GM21576 (cell line): Measurements from ENCODE around the gene XIRP2.

Experiments
- ATAC-seq: cut with Tn5 transposase; IDR thresholded peaks from one replicate; pipeline ENCODE4 v1.9.1; 2021; ENCODE audit warnings: mild to moderate bottlenecking, moderate library complexity; ENCODE audit not compliant: unreplicated experiment

XIRP2 gene

DNA sequence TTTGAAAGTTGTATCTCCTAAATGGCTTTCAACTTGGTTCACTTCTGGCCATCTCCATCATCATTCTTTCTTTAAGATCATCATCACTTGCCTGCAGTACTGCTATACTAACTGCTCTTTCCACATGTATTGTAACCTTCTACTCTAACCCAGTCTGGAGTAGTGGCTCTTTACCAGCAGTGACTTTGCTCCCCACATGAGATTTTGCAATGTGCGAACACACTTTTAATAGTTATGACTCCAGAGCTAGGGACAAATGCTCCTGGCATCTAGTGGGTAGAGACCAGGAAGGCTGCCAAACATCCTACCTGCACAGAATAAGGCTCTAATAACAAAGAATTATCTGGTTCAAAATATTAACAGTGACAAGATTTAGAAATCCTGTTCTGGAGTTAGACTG lies 243.8 kb downstream of the XIRP2 start:
- no peak for ATAC-seq

DNA sequence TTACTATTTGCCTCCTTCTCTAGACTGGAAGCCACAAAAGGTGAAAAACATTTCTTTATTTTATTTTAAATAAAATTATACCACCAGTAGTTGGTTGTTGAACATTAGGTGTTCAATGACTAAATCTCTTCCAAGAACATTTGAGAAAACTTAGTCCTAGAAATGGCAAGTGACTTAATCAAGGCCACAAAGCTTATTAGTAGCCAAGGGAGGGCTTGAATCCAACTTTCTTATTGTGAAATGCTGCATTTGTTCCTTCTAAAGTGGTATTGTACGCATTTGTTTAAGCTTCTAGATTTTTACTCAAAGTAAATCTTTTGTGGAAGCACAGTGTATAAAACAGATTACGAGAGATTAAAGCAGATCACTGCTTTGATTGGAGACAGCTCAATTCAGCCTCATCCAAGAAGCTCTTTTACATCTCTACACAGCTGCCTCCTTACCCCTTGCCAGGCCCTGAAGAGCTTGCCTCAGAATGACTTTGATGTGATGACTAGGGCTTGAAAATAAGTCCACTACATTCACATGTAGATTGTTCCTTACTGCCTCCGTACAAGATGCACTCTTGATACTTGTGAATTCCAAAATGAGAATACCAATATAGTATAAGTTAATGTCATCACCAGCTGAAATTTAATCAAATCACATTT lies 244.8 kb downstream of the XIRP2 start:
- no peak for ATAC-seq

DNA sequence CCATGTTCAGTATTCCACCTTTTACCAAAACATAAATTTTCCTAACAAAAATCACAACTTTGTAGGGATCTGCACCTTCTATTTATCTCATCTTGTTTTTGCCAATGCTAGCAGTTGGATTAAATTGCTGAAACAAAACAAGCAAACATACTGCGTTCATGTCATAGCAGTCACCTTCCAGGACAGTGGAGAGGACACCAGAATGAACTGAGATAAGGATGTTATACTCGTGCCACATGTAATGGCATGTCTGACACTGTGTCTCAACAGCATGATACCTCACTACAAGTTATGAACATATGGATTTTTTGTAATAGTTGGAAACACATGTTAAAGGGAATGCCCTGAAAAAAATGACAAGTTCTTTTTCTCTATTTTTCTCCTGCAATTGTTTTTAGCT lies 245.3 kb downstream of the XIRP2 start:
- ATAC-seq: no peak

DNA sequence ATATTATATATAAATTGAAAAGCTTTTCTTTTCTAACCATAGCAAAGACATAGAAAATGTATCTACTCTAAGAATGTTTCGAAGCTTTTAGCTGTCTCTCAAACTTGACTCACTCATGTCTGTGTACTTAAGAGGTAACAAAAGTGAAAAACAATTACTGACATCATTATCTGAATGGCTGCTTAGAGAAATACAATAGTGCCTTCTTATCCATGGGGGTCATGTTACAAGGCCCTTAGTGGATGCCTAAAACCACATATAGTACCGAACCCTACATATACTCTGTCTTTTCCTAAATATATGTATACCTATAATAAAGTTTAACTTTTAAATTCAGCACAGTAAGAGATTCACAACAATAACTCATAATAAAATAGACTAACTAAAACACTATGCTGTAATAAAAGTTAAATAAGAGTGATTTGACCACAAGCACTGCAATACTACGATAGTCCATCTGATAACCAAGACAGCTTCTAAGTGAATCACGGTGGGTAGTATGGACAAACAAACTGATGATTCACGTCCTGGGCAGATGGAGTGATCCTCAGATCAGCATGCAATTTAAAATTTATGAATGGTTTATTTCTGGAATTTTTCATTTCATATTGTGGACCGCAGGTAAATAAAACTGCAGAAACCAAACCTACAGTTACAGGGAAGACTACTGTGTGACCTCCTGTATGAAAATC lies 246.2 kb downstream of the XIRP2 start:
- ATAC-seq: no peak

DNA sequence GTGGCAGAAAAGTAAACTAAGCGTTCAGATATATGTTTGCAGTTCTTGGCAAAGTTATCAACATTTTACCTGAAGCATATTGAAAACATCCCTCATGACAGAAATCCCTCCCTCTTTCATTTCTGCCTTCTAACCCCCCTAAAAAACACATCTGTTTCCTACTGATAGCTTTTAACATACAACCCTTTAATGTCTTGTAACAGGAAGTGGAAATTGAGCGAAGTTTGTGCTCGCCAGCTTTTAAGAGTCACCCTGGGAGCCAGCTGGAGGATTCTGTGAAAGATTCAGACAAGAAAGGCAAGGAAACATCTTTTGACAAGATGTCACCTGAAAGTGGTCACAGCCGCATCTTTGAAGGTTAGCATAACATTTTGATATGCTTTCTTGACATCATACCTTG lies 247.4 kb downstream of the XIRP2 start:
- no peak for ATAC-seq

DNA sequence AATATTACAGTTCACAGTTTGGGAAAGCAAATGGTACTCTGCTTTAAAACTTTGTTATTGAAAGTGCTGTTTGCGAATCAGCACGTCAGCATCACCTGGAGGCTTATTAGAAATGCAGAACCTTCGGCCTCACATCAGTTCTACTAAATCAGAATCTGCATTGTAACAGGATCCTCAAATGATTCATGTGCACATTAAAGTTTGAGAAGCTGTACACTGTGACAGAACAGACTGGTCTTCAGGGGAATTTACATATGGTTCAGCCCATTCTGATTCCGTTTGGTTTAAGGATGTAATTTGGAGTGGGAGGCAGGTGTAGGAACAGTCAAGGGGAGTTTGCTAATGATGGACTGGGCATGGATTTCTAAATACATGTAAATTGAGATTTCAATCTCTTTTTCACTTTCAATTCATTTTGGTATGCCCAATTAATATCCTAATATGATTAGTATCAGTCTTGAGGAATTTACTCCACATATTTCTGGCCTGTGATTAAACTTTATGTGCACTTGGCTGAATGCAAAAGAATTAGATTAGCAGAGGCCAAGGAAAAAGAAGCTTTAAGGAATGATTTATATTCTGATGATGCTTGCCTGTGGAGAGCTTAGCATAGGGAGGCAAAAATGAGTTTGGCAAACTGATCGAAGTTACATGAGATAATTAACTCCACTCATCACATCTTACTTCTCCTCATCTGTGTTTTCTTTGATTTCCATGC lies 248.8 kb downstream of the XIRP2 start:
- ATAC-seq: no peak

DNA sequence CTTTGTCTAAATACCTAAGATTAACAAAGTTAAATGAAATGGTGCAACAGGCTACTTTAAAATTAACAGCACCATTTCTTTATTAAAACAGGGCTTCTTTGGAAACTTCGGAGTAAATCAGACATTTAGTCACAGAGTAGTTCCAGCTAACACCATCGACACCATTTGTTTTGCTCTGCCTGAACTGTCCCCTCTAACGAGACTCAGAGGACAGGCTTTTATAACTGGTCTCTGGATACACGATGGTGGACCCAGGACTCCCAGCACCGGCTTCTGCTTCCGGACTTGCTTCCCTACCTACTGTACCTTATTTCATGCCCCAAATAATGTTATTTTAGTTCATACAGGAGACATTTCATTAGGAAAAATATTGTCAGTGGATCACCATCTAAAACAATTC lies 252.1 kb downstream of the XIRP2 start:
- ATAC-seq: no peak

DNA sequence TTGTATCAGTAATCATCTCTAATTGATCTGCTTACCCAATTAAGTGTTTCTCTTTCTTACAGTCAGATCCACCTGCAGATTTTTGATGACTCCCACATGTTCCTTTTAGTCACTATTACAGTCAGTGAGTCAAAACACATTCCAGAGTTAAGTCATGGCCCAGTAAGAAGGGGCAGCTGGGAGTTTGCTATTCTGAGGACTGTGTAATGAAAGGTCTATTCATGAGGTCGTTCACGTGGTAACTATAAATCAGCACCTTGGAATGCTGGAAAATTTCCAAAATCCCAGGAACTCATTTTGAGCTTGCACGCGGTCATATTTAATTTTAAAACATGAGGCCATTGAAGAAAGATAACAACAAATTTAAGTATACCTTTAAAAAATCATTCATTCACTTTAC lies 252.5 kb downstream of the XIRP2 start:
- no peak for ATAC-seq

DNA sequence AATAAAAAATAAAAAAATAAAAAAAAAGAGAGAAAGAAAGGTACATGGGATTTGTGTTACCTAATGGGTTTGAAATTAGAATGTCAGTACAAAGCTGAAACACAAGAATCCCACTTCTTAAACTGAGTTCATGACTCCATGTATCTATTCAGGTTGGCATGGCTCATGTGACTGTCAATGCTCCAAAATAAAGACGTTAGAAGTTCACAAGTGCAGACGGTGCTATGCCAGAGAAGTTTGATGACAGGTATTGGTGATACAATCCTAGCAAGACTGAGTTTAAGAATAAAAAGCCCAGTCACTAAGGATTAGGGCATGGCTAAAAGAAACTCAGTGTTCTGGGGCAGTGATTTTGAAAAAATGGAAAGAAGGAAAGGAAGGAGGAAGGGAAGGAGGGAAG lies 254.3 kb downstream of the XIRP2 start:
- ATAC-seq: no peak

DNA sequence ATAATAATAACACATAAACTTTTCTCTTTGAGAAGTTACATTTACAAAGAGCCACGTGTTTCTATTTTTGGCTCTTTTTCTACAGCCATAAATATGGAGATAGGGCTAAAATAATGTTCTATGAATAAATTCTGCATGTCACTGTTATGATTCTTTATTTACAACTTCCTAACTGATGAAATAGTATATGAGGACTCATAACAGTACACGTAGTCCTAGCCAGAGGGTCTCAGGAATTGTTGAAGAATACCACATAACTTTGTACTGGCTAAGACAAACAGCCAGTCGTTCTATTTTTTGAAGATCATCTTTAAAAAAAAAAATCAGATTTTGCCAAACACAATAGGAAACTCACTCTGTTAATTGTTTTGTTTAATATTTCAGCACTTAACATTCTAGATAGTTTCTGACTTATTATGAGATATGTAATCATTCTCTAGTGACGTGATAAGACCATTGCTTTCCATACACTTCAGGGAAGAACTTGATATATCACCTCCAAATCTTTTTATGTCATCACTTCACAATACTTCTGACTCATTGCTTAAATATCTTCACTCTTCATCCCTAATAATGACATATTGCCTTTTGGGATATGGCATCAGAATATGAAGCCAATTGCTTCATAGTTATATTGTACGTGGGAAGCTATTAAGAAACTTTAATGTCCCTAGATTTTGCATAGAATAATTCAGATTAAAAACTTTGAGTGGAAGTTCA lies 256.1 kb downstream of the XIRP2 start:
- no peak for ATAC-seq

DNA sequence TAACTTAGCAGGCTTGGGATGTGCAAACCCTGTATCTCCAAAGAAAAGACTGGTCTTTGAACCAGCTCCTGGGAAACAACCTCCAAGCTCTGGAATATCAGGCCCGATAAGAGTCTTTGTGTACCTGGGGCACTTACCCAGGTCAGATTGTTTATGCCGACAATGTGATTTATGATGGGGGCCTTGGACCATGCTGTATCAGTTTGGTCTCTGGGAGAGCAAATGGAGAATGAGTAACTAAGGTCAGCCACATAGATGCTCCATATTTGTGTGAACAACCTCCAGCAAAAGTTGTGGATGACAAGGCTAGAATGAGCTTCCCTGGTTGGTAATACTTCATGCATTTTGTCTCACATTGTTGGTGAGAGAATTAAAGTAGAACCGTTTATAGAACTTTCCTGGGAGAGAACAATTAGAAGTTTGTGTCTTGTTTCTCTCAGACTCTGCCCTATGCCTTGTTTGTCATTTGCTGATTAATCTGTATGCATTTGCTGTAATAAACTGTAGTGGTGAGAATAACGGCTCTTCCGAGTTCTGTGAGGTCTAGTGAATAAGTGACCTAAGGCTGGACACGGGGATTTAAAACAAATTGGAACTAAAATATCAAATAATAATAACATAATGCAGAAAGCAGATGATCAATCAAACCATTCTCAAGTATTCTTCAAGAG lies 259.1 kb downstream of the XIRP2 start:
- ATAC-seq: no peak

DNA sequence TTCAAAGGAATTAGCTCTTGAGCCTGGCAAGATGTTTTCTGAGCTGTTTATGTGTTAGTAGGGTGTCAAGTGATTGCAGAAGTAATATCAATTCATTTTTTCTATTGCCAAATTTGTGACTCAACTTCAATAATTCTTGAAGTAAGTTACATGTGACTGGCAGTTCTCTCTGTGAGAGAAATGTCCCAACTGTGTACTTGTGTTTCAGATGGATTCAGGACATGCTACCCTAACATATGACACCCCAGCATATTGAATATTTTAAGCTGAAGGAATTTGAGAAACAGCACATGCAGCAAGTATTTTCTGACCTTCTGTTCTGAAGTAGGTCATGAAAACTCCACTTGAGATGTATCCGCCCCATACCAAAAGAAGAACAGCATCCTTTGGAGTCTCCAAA lies 263.6 kb downstream of the XIRP2 start:
- ATAC-seq: no peak

DNA sequence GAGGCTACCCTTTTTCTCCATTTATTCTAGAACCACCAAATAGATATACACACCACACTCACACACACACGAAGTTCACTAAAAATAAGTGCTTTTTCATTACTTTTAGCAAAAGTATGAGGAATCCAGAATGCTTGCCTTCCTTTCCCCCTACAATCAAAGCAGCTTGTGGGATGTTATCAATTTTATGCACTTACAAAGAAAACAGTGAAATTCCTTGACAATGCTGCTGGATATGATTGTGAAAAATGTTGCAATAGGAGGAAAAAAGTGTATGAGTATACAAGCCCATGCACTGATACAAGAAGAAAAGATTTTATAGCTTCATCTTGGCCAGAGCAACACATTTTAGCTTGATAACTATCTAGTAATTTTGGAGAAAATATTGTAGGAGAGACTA lies 269.2 kb downstream of the XIRP2 start:
- ATAC-seq: no peak

DNA sequence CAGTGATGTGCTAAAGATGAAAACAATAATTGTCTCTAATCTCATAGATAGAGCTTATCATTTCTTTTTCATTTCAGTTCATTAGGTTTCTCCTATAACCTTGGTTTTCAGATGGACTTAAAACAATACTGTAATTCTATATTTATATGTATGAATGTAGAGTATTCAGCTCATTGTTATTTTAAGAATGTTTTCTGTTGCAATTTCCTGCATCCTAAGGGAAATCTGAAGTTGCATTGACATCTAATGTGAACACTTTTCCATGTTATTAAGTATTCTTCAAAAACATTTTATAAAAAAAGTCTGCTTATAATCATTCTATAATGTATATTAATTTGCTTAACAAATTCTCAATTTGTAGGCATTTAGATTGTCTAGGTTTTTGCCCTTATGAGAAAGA lies 288.9 kb downstream of the XIRP2 start:
- ATAC-seq: no peak

DNA sequence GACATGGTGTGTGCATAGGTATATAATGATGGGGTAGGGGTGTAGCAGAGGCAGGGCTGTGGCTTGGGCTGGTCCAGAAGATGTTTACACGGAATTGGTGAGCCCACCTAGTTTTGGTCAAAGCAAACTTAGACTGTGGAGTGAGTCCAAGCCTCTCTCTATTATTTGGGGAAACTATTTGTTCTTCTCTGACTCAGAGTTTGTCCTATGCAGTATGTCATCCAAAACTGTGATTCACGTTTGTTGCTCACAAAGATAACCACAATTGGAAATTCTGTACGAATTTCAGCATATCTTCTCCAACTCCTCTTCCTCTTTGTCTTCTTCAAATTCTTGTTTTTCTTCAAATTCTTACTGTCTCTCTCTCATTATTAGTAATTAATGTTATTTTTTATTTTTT lies 292.9 kb downstream of the XIRP2 start:
- ATAC-seq: no peak

DNA sequence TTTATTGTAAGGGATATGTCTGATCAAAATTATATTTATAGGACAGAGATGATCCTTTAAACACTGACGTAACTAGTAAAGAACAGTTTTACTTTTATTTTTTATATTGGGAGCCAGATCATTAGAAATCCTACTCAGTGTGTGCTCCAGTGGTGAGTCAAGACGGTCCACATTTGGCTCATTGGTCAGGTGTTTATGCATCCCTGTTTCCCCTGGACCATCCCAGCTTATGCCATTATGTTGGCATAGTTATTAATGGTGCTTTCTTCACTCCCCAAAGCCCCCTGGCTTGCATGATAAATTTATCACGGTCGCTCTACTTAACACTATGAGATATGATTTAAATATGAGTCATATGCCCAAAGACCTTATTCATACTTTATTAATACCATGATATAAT lies 293.4 kb downstream of the XIRP2 start:
- ATAC-seq: no peak

DNA sequence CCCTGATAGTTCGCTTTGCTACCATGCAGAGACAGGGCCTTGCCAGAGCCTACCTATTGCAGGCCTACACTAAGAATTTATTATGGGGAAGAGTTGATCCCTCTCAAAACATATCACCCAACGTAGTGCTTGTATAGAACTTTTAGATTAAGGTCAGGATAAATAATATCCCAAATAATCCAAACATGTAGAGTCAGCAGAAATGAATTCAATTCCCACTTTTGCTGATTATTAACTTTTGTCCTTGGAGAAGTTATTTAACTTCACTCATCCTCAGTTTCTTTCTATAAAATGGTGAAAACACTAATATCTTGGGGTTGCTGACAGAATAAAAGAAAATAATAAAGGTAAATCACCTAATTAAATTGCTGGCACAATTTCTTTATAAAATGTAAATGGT lies 294.1 kb downstream of the XIRP2 start:
- ATAC-seq: no peak

DNA sequence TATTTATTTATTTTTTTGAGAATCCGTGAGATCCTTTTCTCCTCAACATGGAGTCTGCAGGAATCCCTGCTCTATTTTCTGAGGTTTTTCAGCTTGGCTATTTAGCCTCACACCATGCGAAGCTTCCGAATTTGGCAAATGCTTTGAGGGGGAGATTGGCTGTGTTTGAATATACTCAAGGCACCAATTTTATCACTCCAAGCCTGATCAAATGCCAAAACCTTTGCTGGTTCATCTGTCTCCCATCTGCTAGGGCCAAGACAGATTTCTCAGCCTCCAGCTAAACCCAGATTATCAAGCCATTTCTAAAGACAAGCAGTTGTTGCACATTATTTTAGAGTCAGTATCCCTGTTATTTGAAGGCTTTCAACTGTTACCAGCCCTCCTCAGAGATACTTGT lies 295.7 kb downstream of the XIRP2 start:
- ATAC-seq: no peak

DNA sequence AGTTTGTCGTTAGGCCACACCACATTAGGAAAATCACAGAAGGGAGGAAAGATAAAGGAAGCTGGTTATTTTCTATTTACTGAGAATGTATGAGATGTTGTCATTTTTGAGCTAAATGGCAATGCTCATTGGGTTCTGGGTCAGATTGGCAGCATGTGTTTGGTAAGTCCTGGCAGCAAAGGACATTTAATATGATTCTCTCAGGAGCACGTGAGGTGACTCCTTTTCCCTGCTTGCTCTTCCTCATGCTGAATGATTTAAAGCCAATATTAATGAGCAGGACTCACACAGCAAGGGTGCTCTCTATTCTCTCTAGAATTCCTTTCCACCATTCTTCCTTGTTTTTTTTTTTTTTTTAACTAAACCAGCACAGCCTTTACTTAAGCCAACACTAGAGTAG lies 298.2 kb downstream of the XIRP2 start:
- ATAC-seq: no peak

DNA sequence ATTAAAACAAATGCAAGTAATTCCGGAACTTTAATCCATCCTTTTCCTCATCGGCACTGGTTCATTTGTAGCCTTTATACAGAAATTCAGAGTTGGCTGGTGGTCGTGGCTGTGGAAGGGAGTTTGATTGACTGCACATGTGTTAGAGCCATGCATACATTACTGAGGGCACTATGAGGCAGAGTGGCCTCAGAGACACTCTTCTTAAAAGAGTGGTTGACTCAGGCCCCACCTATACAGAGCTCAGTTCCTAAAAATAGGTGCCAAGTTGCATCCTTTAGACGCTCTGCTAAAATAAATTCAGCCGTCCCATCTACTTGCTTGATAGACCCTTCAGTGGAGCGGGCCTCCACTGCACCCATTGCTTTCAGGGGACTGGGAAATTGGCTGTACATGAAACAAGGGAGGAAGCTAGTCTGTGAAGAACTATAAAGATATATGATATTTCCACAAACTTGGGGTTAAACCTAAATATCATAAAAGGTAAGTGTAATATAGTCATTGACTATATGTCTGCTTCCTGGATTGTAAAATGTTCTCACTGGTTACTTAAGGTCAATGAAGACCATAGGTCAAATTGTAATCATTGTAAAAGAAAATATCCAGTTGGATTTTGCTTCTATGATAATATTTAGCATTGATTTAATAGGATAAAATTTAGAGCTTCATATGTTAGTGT lies 298.9 kb downstream of the XIRP2 start:
- ATAC-seq: no peak
